HL-60 (cell line): ENCODE data around the gene IPPK.

Experiments
- CTCF ChIP-seq: IDR thresholded peaks from one replicate; pipeline ENCODE4 v1.5.1; 2011; ENCODE audit warnings: low read length, control low read depth, inconsistent platforms; ENCODE audit not compliant: insufficient read depth
- GABPA ChIP-seq: IDR thresholded peaks from 2 replicates; pipeline ENCODE4 v1.6.1; 2012; ENCODE audit warnings: low read depth
- POLR2AphosphoS5 ChIP-seq: IDR thresholded peaks from 2 replicates; pipeline ENCODE4 v1.6.1; 2012; ENCODE audit warnings: low read depth
- REST ChIP-seq: IDR thresholded peaks from 2 replicates; pipeline ENCODE4 v1.6.1; 2012; ENCODE audit warnings: low read depth; ENCODE audit not compliant: insufficient replicate concordance
- SPI1 ChIP-seq: IDR thresholded peaks from 2 replicates; pipeline ENCODE4 v1.6.1; 2012; ENCODE audit warnings: low read depth, mild to moderate bottlenecking, borderline replicate concordance

GRCh38 chr9:92656537-92656925, 13.4 kb downstream of the IPPK start:
- TF ChIP-seq CTCF (no peak), REST (no peak), POLR2AphosphoS5 (no peak), GABPA (no peak), SPI1 (no peak)
